PC-3 (cell line): ENCODE measurements around the gene GUCA2B. TPM values are rescaled to one million over a fixed set of nuclear protein-coding genes. Genes with fewer than 3 reads are reported as not detected.

Experiments used
- ATAC-seq: fragments of 200-7000 bp; cut with Tn5 transposase; 2 replicates; pipeline ENCODE4 v1.9.1; 2020; ENCODE audit warnings: mild to moderate bottlenecking, moderate library complexity
- Bru-seq: library from RNA; stranded (reverse); fragments of 400-500 nt; gene quantifications from one replicate; lab custom pipeline; 2021; lab: Mats Ljungman, UMichigan
- BruChase-seq, 2 experiments: library from RNA; stranded (reverse); fragments of 400-500 nt; gene quantifications; one replicate each; lab custom pipeline; 2021; lab: Mats Ljungman, UMichigan
- BruUV-seq: library from RNA; stranded (reverse); fragments of 400-500 nt; replicated peaks from 2 replicates; lab custom pipeline; 2021; lab: Mats Ljungman, UMichigan
- CTCF ChIA-PET: fragments of 300-600 bp; sonication (Branson Sonifier 250); formaldehyde crosslinking; loops from one replicate; lab custom pipeline; 2022; ENCODE audit warnings: antibody characterized with exemption; lab: Charles Lee
- POLR2A ChIA-PET: fragments of 300-600 bp; sonication (Branson Sonifier 250); formaldehyde crosslinking; loops from one replicate; lab custom pipeline; 2022; ENCODE audit warnings: antibody characterized with exemption; ENCODE audit not compliant: unreplicated experiment; lab: Charles Lee
- DNase-seq: peaks from one replicate; pipeline ENCODE4 v3.0.0-alpha.2; 2015
- H2AFZ ChIP-seq: fragments of 300-600 bp; sonication (generic); 2 replicates; pipeline ENCODE4 v1.6.0; 2016; ENCODE audit warnings: antibody characterized with exemption, low read length
- H3F3A ChIP-seq: fragments of 300-600 bp; sonication (generic); one replicate; pipeline ENCODE4 v1.6.0; 2017; ENCODE audit warnings: antibody characterized with exemption, low read length, control low read depth, mild to moderate bottlenecking; ENCODE audit not compliant: unreplicated experiment
- H3K27ac ChIP-seq: fragments of 300-600 bp; sonication (generic); 2 replicates; pipeline ENCODE4 v1.5.1; 2016; ENCODE audit warnings: mild to moderate bottlenecking, low read length
- H3K27me3 ChIP-seq: fragments of 300-600 bp; sonication (generic); 2 replicates; pipeline ENCODE4 v1.6.1; 2016; ENCODE audit warnings: low read length, mixed read lengths
- H3K36me3 ChIP-seq: fragments of 300-600 bp; sonication (generic); 2 replicates; pipeline ENCODE4 v1.6.1; 2016; ENCODE audit warnings: low read depth, mixed run types, low read length, mixed read lengths
- H3K4me1 ChIP-seq: fragments of 300-600 bp; sonication (generic); 2 replicates; pipeline ENCODE4 v1.5.1; 2016; ENCODE audit warnings: low read length; ENCODE audit not compliant: insufficient read depth
- H3K4me2 ChIP-seq: fragments of 300-600 bp; sonication (generic); 2 replicates; pipeline ENCODE4 v1.6.0; 2016; ENCODE audit warnings: low read length
- H3K4me3 ChIP-seq: fragments of 300-600 bp; sonication (generic); 2 replicates; pipeline ENCODE4 v1.5.1; 2016; ENCODE audit warnings: mild to moderate bottlenecking, low read length, mixed read lengths
- H3K79me2 ChIP-seq: fragments of 300-600 bp; sonication (generic); 2 replicates; pipeline ENCODE4 v1.6.1; 2017; ENCODE audit warnings: low read length, mixed read lengths
- H3K9ac ChIP-seq: fragments of 300-600 bp; sonication (generic); 2 replicates; pipeline ENCODE4 v1.6.0; 2016; ENCODE audit warnings: mild to moderate bottlenecking, low read length
- H3K9me2 ChIP-seq: fragments of 300-600 bp; sonication (generic); replicated peaks from 2 replicates; pipeline ENCODE4 v1.6.1; 2016; ENCODE audit warnings: mixed run types, low read length, mixed read lengths
- H3K9me3 ChIP-seq: fragments of 300-600 bp; sonication (generic); 2 replicates; pipeline ENCODE4 v1.6.1; 2016; ENCODE audit warnings: low read length, mixed read lengths
- H4K20me1 ChIP-seq: fragments of 300-600 bp; sonication (generic); 2 replicates; pipeline ENCODE4 v1.6.1; 2016; ENCODE audit warnings: low read length, mixed read lengths
- EZH2 ChIP-seq: fragments of 300-600 bp; sonication (generic); IDR thresholded peaks from one replicate; pipeline ENCODE4 v1.6.1; 2017; ENCODE audit warnings: antibody characterized with exemption, mild to moderate bottlenecking, low read length; ENCODE audit not compliant: unreplicated experiment
- EZH2phosphoT487 ChIP-seq: fragments of 300-600 bp; sonication (generic); IDR thresholded peaks from 2 replicates; pipeline ENCODE4 v1.6.1; 2018; ENCODE audit warnings: mild to moderate bottlenecking, antibody characterized with exemption, low read length, borderline replicate concordance
- intact Hi-C: fragments of 100-400 bp; cut with micrococcal nuclease; formaldehyde crosslinking; loops from 2 replicates; pipeline ENCODE4 v1.9.0; 2023
- long read RNA-seq: library from polyadenylated mRNA; unstranded; transcript quantifications from one replicate; pipeline ENCODE4 v2.0.0, GENCODE V29; 2021; ENCODE audit not compliant: unreplicated experiment
- total RNA-seq: library from RNA; depleted of rRNA; stranded (reverse); fragments of >200 nt; gene quantifications from 2 replicates; pipeline ENCODE4 v1.2.3, GENCODE V29; 2014; rRNA removed
- TF ChIP-seq, protein P1 (sequence below): fragments of 300-600 bp; sonication (generic); conservative IDR thresholded peaks from 2 replicates; pipeline ENCODE4 v1.5.1; 2017; ENCODE audit warnings: antibody characterized with exemption, low read depth, mild to moderate bottlenecking, low read length

The GUCA2B gene
- not detected in 2 replicates for total RNA-seq
- Bru-seq, nascent RNA: not detected
- BruChase-seq, experiment 1, labeled RNA remaining after a 6-hour chase: not detected
- not detected for BruChase-seq, experiment 2, labeled RNA remaining after a 2-hour chase
- long read RNA-seq: 0 reads

DNA sequence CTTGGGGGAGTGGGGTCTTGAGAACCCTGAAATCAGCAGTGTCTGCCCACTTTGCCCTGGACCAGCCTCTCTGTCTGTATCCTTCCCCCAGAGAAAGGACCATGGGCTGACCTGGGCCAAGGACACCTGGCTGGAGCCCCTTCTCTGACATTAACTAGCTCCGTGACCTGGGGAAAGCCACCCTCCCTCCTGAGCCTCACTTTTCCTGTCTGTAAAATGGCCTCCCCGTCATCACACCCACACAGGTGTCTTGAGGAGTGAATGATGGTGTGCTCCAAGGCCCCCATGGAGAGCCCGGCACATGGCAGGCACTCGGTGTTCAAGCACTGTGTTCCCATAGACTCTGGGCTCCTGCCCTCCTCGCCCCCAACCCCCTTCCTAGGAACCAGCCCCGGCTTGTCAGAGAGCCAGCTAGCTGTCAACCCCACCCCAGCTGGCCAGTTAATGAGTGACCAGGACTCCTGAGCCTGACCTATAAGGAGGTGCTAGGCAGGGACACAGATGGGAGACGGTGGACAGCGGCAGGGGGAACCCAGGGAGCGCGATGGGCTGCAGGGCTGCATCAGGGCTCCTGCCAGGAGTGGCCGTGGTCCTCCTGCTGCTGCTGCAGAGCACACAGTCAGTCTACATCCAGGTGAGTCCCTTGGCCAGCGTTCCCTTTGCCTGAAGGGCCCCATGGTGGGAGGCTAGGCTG is at the start of gene GUCA2B:
Gene GUCA2B, plus strand, starts transcription at position 504 of the 694 bp plus-strand sequence. Its CDS starts 41 bp downstream, at position 545.
- Histone ChIP-seq H3K9me2 (no peaks in the 10 kb centered on the region), H3K4me1 (peaks cover 10% of the 10 kb centered on the region), H3K27me3 (no peaks in the 10 kb centered on the region), H3K9ac (no peak within 1 kb of the TSS), H3K27ac (no peak within 1 kb of the TSS), H4K20me1 (no peaks in the 10 kb centered on the region), H2AFZ (no peak within 1 kb of the TSS), H3K4me3 (no peak within 1 kb of the TSS), H3K79me2 (no peaks in the 10 kb centered on the region), H3K9me3 (no peaks in the 10 kb centered on the region), H3F3A (no peaks in the 10 kb centered on the region), H3K36me3 (no peaks in the 10 kb centered on the region), H3K4me2 (no peak within 1 kb of the TSS)
- no TSS peak for BruUV-seq
- ChIA-PET POLR2A (no interaction called here), CTCF (no interaction called here)
- TF ChIP-seq EZH2phosphoT487 (no peak), EZH2 (no peak)
- TF ChIP-seq, protein P1, sequence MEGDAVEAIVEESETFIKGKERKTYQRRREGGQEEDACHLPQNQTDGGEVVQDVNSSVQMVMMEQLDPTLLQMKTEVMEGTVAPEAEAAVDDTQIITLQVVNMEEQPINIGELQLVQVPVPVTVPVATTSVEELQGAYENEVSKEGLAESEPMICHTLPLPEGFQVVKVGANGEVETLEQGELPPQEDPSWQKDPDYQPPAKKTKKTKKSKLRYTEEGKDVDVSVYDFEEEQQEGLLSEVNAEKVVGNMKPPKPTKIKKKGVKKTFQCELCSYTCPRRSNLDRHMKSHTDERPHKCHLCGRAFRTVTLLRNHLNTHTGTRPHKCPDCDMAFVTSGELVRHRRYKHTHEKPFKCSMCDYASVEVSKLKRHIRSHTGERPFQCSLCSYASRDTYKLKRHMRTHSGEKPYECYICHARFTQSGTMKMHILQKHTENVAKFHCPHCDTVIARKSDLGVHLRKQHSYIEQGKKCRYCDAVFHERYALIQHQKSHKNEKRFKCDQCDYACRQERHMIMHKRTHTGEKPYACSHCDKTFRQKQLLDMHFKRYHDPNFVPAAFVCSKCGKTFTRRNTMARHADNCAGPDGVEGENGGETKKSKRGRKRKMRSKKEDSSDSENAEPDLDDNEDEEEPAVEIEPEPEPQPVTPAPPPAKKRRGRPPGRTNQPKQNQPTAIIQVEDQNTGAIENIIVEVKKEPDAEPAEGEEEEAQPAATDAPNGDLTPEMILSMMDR: no peak
- ATAC-seq: no peak
- DNase-seq: no peak
- intact Hi-C loops: no loop called here

DNA sequence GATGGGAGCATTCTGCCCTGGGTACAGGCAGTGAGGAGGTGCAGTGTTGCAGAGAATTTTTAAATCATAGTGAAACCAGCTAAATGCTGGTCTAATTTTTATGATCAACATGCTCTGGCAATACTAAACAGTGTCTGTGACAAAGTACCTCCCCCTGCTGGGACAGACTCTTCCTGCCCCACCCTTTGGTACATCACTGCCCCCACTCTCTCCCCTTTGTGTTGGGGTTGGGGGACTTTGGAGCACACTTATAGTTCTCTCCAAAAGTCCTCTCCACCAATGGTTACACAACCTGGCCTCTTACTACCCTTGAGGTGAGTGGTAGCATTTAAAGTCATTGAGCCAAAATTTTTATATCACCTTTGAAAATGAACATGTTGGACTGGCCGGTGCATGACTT is 48.2 kb upstream of the GUCA2B start:
- POLR2A ChIA-PET: no interaction called here
- Histone ChIP-seq H3K9me2 (no peaks in the 10 kb centered on the region), H3F3A (no peaks in the 10 kb centered on the region), H3K79me2 (no peaks in the 10 kb centered on the region), H3K4me3 (no peak overlapping the region), H3K27ac (no peak overlapping the region), H3K4me1 (no peaks in the 10 kb centered on the region), H3K9ac (no peak overlapping the region), H3K4me2 (no peak overlapping the region), H3K9me3 (no peaks in the 10 kb centered on the region), H4K20me1 (no peaks in the 10 kb centered on the region), H3K27me3 (no peaks in the 10 kb centered on the region), H3K36me3 (no peaks in the 10 kb centered on the region), H2AFZ (no peak overlapping the region)
- no peak for DNase-seq
- TF ChIP-seq EZH2phosphoT487 (no peak), EZH2 (no peak)
- TF ChIP-seq, protein P1: no peak
- intact Hi-C loops: no loop called here
- CTCF ChIA-PET: no interaction called here
- BruUV-seq: no TSS peak
- ATAC-seq: no peak

DNA sequence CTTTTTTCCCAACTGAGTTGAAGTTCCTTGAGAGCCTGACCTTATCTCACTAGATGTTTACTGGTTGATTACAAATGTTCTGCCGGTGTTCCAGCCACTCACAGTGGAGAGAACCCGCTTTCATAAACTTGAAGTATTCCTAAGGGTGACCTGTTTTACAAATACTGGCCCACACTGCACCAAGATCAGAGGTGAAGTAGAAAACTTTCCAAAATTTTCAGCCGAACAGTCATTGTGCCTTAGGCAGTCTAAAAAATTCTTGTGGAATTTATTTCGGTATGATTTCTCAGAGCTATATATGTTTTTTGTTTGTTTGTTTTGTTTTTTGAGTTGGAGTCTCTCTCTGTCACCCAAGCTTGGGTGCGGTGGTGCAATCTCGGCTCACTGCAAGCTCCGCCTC is 44.9 kb upstream of the GUCA2B start:
- Histone ChIP-seq H2AFZ (no peak overlapping the region), H3K79me2 (no peaks in the 10 kb centered on the region), H3K36me3 (no peaks in the 10 kb centered on the region), H3K4me3 (no peak overlapping the region), H3K9me2 (no peaks in the 10 kb centered on the region), H4K20me1 (no peaks in the 10 kb centered on the region), H3K4me2 (no peak overlapping the region), H3K4me1 (0 out of 2 replicates have a peak, but pooled peaks cover 7% of the 10 kb centered on the region), H3F3A (no peaks in the 10 kb centered on the region), H3K9me3 (no peaks in the 10 kb centered on the region), H3K9ac (no peak overlapping the region), H3K27ac (no peak overlapping the region), H3K27me3 (no peaks in the 10 kb centered on the region)
- TF ChIP-seq EZH2 (no peak), EZH2phosphoT487 (no peak)
- TF ChIP-seq, protein P1: no peak
- ATAC-seq: no peak
- CTCF ChIA-PET: no interaction called here
- intact Hi-C loops: no loop called here
- no peak for DNase-seq
- no TSS peak for BruUV-seq
- POLR2A ChIA-PET: no interaction called here
